HG03039 (cell line): ENCODE results near the gene GBGT1.
"Not testable (repeated sequence)": the region's sequence is repeated elsewhere in the genome, so short reads cannot be mapped to it uniquely, and the experiment has no call there.

Experiments
- ATAC-seq: cut with Tn5 transposase; IDR thresholded peaks from one replicate; pipeline ENCODE4 v1.9.1; 2021; ENCODE audit warnings: mild to moderate bottlenecking, moderate library complexity; ENCODE audit not compliant: unreplicated experiment

The GBGT1 gene

GRCh38 chr9:133199648-133200321 is 36.1 kb upstream of the GBGT1 start:
- ATAC-seq: no peak

- no peak for ATAC-seq
Measured at GRCh38 chr9:133195029-133195428, 31.3 kb upstream of the GBGT1 start.

DNA sequence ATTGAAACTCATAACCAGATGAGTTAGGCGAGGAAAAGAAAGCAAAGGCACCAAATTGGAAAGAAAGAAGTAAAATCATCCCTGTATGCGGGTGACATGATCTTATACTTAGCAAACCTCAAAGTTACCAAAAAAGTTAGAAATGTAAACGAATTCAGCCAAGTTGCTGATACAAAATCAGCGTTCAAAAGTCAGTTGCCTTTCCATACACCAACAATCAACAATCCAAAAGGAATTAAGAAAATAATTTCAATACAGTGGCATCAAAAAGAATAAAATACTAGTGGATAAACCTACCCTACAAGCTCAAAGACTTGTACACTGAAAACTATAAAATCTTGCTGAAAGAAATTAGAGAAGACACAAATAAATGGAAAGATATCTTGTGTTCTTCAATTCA is 30.9 kb upstream of the GBGT1 start:
- ATAC-seq: no peak

GRCh38 chr9:133191989-133192388 is 28.3 kb upstream of the GBGT1 start:
- no peak for ATAC-seq

DNA sequence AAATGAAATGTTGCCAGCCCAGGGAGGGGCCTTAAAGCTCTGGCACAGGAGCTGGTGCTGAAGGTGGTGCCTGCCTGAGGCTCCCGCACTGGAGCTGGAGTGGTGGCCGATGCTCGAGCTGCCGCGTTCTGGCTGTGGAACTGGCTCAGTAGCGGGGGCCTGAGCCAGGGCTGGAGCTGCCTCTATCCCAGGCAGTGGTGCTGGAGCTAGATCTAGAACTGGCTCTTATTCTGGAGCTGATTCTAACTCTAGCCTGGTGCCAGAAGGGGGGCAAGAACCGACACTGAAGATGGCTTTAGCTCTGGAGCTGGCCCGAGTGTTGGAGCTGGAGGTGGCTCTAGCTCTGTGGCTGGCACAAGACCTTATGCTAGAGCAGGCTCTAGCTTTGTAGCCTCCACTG is 26.1 kb upstream of the GBGT1 start:
- no peak for ATAC-seq

- no peak for ATAC-seq
Measured at GRCh38 chr9:133188843-133189180, 25.1 kb upstream of the GBGT1 start.

- no peak for ATAC-seq
Measured at GRCh38 chr9:133188006-133188842, 24.5 kb upstream of the GBGT1 start.

DNA sequence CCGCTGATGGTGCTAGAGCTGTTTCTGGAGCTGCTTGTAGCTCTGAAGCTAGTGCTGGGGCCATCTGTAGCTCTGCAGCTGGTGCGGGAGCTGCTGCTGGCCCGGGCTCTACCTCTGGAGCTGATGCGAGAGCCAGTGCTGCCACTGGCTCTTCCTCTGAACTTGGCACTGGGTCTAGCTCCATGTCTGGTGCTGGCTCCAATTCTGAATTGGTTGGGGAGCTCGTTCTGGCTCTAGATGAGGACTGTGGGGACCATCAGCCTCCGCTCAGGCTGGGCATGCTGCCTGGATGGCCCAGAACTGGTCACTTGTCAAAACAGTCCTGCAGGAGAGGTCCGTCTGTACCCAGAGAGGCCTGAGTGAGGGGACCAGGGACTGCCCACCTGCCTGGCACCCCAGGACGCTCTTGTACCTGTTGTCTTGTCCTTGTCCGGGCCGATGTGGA is 23.9 kb upstream of the GBGT1 start:
- ATAC-seq: no peak

DNA sequence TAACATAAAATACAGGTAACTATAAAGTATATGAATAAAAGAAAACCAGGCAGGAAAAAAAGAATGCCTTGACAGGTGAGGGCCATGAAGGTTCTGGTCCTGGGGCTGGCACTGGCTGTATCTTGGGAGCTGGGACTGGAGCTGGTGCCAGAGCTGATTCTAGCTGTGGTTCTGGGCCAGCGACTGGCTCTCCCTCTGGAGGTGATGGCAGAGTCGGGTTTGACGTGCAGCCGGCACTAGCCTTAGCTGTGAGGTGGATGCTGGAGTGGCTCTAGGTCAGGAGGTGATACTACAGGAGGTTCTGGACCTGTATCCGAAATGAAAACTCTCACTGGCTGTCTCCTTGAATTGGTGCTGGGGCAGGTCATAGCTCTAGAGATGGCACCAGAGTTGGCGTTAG is 23.0 kb upstream of the GBGT1 start:
- no peak for ATAC-seq

- ATAC-seq: no peak
Measured at GRCh38 chr9:133184971-133185370, 21.3 kb upstream of the GBGT1 start.

DNA sequence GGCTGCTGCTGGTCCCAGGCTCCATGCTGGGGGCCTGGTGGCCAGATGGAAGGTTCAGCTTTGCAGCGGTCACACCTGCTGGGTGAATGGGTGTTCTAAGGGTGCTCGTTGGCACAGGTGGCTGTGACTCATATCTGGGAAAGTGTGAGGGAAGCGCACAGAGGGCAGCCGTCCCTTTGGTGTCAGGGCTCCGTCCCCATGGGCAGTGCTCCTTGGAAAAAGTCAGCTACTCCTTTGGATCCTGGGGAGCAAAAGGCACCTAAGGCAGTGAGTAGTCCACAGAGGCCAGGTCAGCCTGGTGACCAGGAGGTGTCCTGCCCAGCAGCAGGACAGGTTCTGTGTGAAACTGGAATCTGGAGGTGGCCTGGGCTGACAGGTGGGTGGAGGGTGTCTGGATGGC is 18.4 kb upstream of the GBGT1 start:
- ATAC-seq: no peak

- no peak for ATAC-seq
Measured at GRCh38 chr9:133181561-133181960, 17.8 kb upstream of the GBGT1 start.

GRCh38 chr9:133180953-133181352 is 17.2 kb upstream of the GBGT1 start:
- no peak for ATAC-seq

- no peak for ATAC-seq
Measured at GRCh38 chr9:133173056-133173455, 9.3 kb upstream of the GBGT1 start.

DNA sequence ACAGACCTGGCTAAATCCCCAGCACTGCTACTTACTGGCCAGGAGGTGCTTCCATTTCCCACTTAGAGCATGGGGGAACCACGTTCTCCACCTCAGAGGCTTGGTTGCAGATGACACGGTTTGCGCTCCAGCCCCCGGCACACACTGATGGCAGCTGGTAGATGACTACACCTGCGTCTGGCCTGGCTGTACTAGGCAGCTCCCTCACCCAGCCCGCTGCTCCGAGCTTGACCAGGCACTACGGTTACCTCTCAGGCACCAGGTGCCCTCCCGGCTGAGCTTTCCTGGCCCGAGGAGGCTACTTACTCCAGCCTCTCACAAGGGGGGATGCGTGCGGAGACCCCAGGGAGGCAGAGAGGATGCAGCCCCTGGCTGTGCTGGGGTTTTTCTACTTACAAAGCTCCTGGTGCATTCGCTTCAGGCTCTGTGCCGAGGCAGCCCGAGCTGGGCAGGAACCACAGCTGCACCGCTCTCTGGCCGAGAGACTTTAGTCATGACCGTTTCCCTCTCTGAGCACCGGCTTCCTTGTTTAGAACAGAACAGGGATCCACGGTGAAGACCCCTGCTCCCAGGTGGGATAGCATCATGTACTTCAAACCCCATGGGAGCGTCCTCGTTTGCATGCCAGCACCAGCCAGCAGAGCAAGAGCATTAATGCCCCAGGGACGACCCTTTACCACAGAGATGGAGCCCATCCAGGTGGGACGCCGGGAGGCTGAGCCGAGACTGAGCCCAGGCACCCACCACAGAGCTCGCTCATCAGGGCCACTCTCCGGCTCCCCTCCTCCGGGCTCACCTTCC is 7.6 kb upstream of the GBGT1 start:
- no peak for ATAC-seq

GRCh38 chr9:133170716-133171115 is 7.0 kb upstream of the GBGT1 start:
- no peak for ATAC-seq

DNA sequence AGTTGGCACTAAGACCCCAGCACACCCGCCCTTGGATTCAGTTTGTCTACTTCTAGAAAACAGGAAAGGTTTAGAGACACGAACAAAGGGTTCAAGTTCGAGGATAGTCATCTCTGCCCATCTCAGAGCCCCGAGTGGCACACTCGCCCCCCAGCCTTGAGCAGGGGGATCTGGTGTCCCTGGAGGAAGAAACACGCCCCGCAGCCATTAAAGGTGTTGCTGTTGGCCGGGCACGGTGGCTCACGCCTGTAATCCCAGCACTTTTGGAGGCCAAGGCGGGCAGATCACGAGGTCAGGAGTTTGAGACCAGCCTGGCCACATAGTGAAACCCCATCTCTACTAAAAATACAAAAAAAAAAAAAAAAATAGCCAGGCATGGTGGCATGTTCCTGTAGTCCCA is 6.0 kb upstream of the GBGT1 start:
- not testable (repeated sequence) for ATAC-seq

DNA sequence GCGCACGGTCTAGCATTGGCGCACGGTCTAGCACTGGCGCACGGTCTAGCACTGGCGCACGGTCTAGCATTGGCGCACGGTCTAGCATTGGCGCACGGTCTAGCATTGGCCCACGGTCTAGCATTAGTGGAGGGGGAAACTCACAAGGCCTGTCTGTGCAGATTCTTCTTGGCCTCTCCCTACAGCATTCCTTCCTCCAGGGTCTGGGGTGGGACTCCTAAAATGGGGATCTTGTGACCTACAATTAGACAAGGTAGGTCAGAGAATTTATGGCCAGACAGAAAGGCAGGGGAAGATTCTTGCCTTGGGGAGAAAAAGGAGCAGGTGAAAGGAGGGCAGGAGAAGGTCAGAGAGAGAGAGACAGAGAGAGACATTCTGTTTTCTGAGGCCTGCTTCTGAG is 5.4 kb upstream of the GBGT1 start:
- ATAC-seq: no peak

- no peak for ATAC-seq
Measured at GRCh38 chr9:133168432-133168831, 4.7 kb upstream of the GBGT1 start.

DNA sequence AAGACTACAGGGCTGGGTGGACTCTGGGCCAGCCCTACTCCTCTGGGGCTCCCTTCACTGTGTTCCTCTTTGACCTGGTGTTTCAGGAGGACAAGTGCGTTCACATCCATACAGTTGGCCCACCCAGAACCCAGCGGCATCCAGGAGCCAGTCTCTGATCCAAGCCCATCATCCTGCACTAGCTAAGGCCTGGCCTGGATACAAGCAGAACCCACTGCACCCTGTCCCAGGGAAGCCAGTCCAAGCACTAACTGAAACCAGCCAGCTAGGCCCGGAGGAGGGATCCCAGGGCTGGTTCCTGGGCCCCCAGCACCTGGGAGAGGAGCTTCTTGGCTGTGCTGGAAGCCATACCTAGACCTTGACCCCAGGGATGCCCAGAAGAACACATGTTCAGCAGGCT is 4.1 kb upstream of the GBGT1 start:
- no peak for ATAC-seq

DNA sequence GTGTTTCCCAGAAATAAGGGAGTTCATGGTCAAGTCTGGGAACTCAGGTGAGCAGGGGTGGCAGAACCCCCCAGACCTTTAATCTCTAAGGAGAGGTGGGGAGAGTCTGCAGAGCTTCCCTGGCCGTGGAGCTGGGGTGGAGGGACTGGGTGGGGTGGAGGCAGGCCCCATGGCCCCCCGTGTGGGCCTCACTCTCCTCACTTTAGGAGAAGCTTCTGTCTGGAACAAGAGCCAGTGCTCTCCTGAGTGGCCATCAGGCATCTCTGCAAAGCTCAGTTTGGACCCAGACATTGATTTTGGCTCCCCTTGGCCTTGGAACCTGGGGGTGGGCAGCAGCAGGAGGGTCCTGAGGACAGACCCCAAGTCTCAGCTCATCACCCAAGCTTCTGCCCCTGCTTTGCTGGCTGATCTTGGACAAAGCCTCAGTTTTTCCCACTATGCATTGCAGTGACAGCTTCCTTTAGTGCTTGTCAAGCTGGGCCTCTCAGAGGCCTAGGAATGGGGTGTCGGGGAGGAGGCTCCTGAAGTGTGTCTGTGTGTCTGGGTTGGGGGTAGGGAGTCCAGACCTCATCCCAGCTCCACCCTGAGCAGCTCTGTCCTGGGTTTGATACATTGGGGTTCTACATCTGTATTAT is 3.5 kb upstream of the GBGT1 start:
- no peak for ATAC-seq
